ENCODE measurements around the gene LYRM2. TPM values are rescaled to one million over a fixed set of nuclear protein-coding genes. Genes with fewer than 3 reads are reported as not detected.

LYRM2 gene
- total RNA-seq, 6 experiments from 2014 or later, result 10.8 to 16.3 (median 12.8) TPM

- Histone ChIP-seq H3K36me3 (peaks cover 0 to 98% (median 46%) of the 10 kb centered on the region in 4 donors), H3K27ac (no peak overlapping the region), H3K9me3 (no peaks in the 10 kb centered on the region), H3K4me1 (no peaks in the 10 kb centered on the region), H3K27me3 (no peaks in the 10 kb centered on the region), H3K4me3 (no peak overlapping the region)
- TF ChIP-seq, protein P1, sequence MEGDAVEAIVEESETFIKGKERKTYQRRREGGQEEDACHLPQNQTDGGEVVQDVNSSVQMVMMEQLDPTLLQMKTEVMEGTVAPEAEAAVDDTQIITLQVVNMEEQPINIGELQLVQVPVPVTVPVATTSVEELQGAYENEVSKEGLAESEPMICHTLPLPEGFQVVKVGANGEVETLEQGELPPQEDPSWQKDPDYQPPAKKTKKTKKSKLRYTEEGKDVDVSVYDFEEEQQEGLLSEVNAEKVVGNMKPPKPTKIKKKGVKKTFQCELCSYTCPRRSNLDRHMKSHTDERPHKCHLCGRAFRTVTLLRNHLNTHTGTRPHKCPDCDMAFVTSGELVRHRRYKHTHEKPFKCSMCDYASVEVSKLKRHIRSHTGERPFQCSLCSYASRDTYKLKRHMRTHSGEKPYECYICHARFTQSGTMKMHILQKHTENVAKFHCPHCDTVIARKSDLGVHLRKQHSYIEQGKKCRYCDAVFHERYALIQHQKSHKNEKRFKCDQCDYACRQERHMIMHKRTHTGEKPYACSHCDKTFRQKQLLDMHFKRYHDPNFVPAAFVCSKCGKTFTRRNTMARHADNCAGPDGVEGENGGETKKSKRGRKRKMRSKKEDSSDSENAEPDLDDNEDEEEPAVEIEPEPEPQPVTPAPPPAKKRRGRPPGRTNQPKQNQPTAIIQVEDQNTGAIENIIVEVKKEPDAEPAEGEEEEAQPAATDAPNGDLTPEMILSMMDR (IDR thresholded peaks at IDR 0.05), result no peak
- no peak for TF ChIP-seq POLR2A (IDR thresholded peaks at IDR 0.05)
- ATAC-seq (no peak), DNase-seq (no peak)
- 100% methylated on average over 3 of the region's 3 CpGs for WGBS (ENCODE audit: insufficient coverage, low coverage, low lambda C conversion rate, missing lambda C conversion rate)
- intact Hi-C loops (cut with DNase I), result no loop called here
Observed at GRCh38 chr6:89678531-89678930, 40.0 kb upstream of the LYRM2 start.

- ATAC-seq, result peak in 1 of 4 donors; percentile 23
- H3K36me3 ChIP-seq, result peaks cover 0 to 100% (median 48%) of the 10 kb centered on the region in 4 donors
Observed at GRCh38 chr6:89675949-89676748, 37.6 kb upstream of the LYRM2 start.

DNA sequence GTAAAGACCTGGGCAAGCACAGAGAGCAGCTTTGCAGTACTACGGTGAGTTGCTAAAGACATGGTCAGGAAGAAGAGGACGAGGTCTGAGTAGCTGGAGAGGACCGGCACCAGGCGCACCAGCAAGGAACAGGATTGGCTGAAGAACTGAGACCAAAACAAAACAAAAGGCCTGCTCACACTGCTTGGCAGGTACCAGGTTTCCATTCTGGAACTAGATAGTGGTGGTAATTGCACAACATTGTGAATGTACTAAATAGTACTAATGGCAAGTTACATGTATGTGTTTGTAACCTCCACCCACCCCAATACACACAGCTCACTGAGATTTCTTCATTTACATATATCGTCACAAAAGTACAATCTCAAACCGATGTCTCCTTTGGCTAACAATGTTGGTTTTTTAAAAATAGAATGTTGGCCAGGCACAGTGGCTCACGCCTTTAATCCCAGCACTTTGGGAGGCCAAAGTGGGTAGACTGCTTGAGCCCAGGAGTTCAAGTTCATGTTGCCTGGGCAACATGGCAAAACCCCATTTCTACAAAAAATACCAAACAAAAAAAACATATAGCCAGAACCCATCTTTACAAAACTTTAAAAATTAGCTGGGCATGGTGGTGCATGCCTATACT is 32.5 kb upstream of the LYRM2 start:
- no peaks in the 10 kb centered on the region for H3K9me3 ChIP-seq
- H3K27me3 ChIP-seq, result no peaks in the 10 kb centered on the region
- H3K27ac ChIP-seq, result no peak overlapping the region
- H3K36me3 ChIP-seq, result peaks cover 0 to 96% (median 30%) of the 10 kb centered on the region in 4 donors
- ATAC-seq, result no peak
- intact Hi-C loops (cut with DNase I), result no loop called here
- DNase-seq, result no peak
- no peaks in the 10 kb centered on the region for H3K4me1 ChIP-seq
- WGBS (ENCODE audit: insufficient coverage, low coverage, low lambda C conversion rate, missing lambda C conversion rate), result 100% methylated on average over 4 of the region's 7 CpGs
- TF ChIP-seq, protein P1 (IDR thresholded peaks at IDR 0.05), result no peak
- TF ChIP-seq POLR2A (IDR thresholded peaks at IDR 0.05), result no peak
- H3K4me3 ChIP-seq, result no peak overlapping the region

More at GRCh38 chr6:89675949-89676748, 37.6 kb upstream of the LYRM2 start:
- no peak for DNase-seq
- H3K9me3 ChIP-seq, result no peaks in the 10 kb centered on the region
- TF ChIP-seq, protein P1 (IDR thresholded peaks at IDR 0.05), result no peak
- TF ChIP-seq POLR2A (IDR thresholded peaks at IDR 0.05), result no peak
- no peak overlapping the region for H3K4me3 ChIP-seq
- H3K27ac ChIP-seq, result no peak overlapping the region
- no peaks in the 10 kb centered on the region for H3K4me1 ChIP-seq
- intact Hi-C loops (cut with DNase I), result no loop called here
- WGBS (ENCODE audit: insufficient coverage, low coverage, low lambda C conversion rate, missing lambda C conversion rate), result 67% methylated on average over 7 of the region's 7 CpGs
- no peaks in the 10 kb centered on the region for H3K27me3 ChIP-seq

DNA sequence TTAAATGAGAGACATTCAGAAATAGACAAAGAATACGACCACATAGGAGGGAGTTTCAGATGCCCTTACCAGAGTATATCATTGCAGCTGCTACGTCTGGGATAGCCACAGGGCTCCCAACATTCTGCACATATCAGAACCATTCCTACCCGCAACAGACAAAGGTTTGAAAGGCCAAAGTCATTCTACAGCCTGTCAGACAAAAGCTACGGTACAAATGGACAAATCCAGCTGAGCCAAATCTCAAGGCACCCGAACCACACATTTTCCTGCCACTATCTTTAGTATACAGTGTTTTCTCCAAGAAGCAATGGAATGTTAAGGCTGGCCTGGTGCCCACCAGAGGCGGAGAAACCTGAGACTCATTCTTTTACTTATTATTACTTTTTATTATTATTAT is 30.5 kb upstream of the LYRM2 start:
- Histone ChIP-seq H3K27ac (no peak overlapping the region), H3K27me3 (no peaks in the 10 kb centered on the region), H3K4me3 (no peak overlapping the region), H3K9me3 (no peaks in the 10 kb centered on the region), H3K4me1 (no peaks in the 10 kb centered on the region), H3K36me3 (peaks cover 0 to 96% (median 20%) of the 10 kb centered on the region in 4 donors)
- intact Hi-C loops (cut with DNase I), result no loop called here
- TF ChIP-seq POLR2A (IDR thresholded peaks at IDR 0.05), result no peak
- TF ChIP-seq, protein P1 (IDR thresholded peaks at IDR 0.05), result no peak
- WGBS (ENCODE audit: insufficient coverage, low coverage, low lambda C conversion rate, missing lambda C conversion rate), result 84% methylated on average over 6 of the region's 6 CpGs
- no peak for ATAC-seq
- DNase-seq, result no peak

Measured in right lobe of liver (tissue), 6 donors.